Kidney epithelial cell (primary cell): Measurements from ENCODE around the gene TMEM119. TPM values are rescaled to one million over a fixed set of nuclear protein-coding genes. Genes with fewer than 3 reads are reported as not detected.

Experiments used
- DNase-seq: peaks from one replicate; pipeline ENCODE4 v3.0.0-alpha.2; 2010; ENCODE audit warnings: low read depth
- H3K27me3 ChIP-seq: 2 replicates; pipeline ENCODE4 v1.6.0; 2011; ENCODE audit warnings: low read length; ENCODE audit not compliant: control insufficient read depth, insufficient read depth
- H3K36me3 ChIP-seq: 2 replicates; pipeline ENCODE4 v1.5.1; 2011; ENCODE audit warnings: low read length; ENCODE audit not compliant: control insufficient read depth, insufficient read depth
- H3K4me3 ChIP-seq: 2 replicates; pipeline ENCODE4 v1.5.1; 2011; ENCODE audit warnings: low read depth, mild to moderate bottlenecking, control low read depth, low read length
- CTCF ChIP-seq: IDR thresholded peaks from 2 replicates; pipeline ENCODE4 v1.5.1; 2011; ENCODE audit warnings: mild to moderate bottlenecking, moderate library complexity, low read length, control low read depth, inconsistent platforms; ENCODE audit not compliant: insufficient read depth, poor library complexity, severe bottlenecking
- total RNA-seq: library from RNA; depleted of rRNA; stranded (reverse); fragments of >200 nt; gene quantifications from 2 replicates; pipeline ENCODE4 v1.2.3, GENCODE V29; 2015

TMEM119 gene
- total RNA-seq, 1 donor from 2014 or later: not detected

GRCh38 chr12:108618079-108618952 lies 20.4 kb upstream of the TMEM119 start:
- no peaks in the 10 kb centered on the region for H3K36me3 ChIP-seq
- TF ChIP-seq CTCF: peak; percentile 97
- no peak for DNase-seq
- H3K27me3 ChIP-seq: no peaks in the 10 kb centered on the region
- H3K4me3 ChIP-seq: no peak overlapping the region

GRCh38 chr12:108616941-108617858 lies 19.3 kb upstream of the TMEM119 start:
- no peak for TF ChIP-seq CTCF
- Histone ChIP-seq H3K4me3 (no peak overlapping the region), H3K27me3 (no peaks in the 10 kb centered on the region), H3K36me3 (no peaks in the 10 kb centered on the region)
- DNase-seq: no peak

GRCh38 chr12:108616359-108616758 lies 18.5 kb upstream of the TMEM119 start:
- H3K36me3 ChIP-seq: no peaks in the 10 kb centered on the region
- no peak overlapping the region for H3K4me3 ChIP-seq
- no peak for TF ChIP-seq CTCF
- H3K27me3 ChIP-seq: no peaks in the 10 kb centered on the region
- no peak for DNase-seq

GRCh38 chr12:108615918-108616317 lies 18.0 kb upstream of the TMEM119 start:
- Histone ChIP-seq H3K36me3 (no peaks in the 10 kb centered on the region), H3K27me3 (no peaks in the 10 kb centered on the region), H3K4me3 (no peak overlapping the region)
- no peak for TF ChIP-seq CTCF
- no peak for DNase-seq

- DNase-seq: no peak
Observed at GRCh38 chr12:108614639-108615038, 16.8 kb upstream of the TMEM119 start.

More at GRCh38 chr12:108614639-108615038, 16.8 kb upstream of the TMEM119 start:
- no peak overlapping the region for H3K4me3 ChIP-seq
- H3K27me3 ChIP-seq: no peaks in the 10 kb centered on the region
- no peaks in the 10 kb centered on the region for H3K36me3 ChIP-seq
- TF ChIP-seq CTCF: no peak
